ENCODE results near the gene MGMT.

Gene MGMT

DNA sequence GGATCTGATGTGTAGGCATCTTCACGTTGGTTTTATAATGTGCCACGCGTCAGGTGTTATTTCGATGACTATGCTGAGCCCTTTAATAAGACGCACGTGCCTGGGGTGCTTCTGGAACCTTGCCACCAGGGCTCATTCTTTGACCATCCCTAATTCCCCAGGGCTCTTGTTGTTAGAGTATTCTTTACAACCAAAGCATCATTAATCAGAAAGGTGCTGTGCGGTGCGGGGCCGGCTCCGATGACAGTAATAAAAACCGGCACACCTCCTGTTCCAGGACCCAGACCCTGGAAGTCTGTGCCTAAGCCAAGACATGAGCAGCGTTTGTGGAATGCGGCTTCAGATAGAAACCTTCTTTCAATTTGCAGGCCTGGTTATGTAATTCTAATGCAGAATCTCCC lies 58.4 kb downstream of the MGMT start:
- Histone ChIP-seq H3K4me3 (ENCODE audit: low read length) (no peak overlapping the region), H3K4me2 (ENCODE audit: low read depth, low read length) (no peak overlapping the region)

GRCh38 chr10:129526943-129527342 lies 59.9 kb downstream of the MGMT start:
- Histone ChIP-seq H3F3A (ENCODE audit: insufficient read depth, low read length) (no peaks in the 10 kb centered on the region), H3K4me1 (ENCODE audit: low read length) (no peaks in the 10 kb centered on the region), H3K79me2 (ENCODE audit: low read length) (no peaks in the 10 kb centered on the region), H3K27me3 (replicated peaks; ENCODE audit: insufficient read depth, low read length) (no peaks in the 10 kb centered on the region), H3K4me2 (ENCODE audit: low read depth, low read length) (no peak overlapping the region), H3K9me2 (replicated peaks; ENCODE audit: insufficient read depth, low read length) (no peaks in the 10 kb centered on the region), H3K4me3 (ENCODE audit: low read length) (no peak overlapping the region), H3K27ac (ENCODE audit: low read length) (no peak overlapping the region), H3K9me3 (replicated peaks; ENCODE audit: insufficient read depth, low read length) (no peaks in the 10 kb centered on the region), H4K20me1 (ENCODE audit: insufficient read depth, low read length) (no peaks in the 10 kb centered on the region), H2AFZ (ENCODE audit: low read length) (no peak overlapping the region), H3K36me3 (replicated peaks; ENCODE audit: insufficient read depth, low read length) (no peaks in the 10 kb centered on the region), H3K9ac (ENCODE audit: low read length) (no peak overlapping the region)
- no peak for DNase-seq
- TF ChIP-seq EZH2phosphoT487 (IDR thresholded peaks at IDR 0.05; ENCODE audit: low read length) (no peak), EZH2 (optimal IDR thresholded peaks at IDR 0.05; ENCODE audit: low read depth, low read length) (no peak)
- TF ChIP-seq, protein P1, sequence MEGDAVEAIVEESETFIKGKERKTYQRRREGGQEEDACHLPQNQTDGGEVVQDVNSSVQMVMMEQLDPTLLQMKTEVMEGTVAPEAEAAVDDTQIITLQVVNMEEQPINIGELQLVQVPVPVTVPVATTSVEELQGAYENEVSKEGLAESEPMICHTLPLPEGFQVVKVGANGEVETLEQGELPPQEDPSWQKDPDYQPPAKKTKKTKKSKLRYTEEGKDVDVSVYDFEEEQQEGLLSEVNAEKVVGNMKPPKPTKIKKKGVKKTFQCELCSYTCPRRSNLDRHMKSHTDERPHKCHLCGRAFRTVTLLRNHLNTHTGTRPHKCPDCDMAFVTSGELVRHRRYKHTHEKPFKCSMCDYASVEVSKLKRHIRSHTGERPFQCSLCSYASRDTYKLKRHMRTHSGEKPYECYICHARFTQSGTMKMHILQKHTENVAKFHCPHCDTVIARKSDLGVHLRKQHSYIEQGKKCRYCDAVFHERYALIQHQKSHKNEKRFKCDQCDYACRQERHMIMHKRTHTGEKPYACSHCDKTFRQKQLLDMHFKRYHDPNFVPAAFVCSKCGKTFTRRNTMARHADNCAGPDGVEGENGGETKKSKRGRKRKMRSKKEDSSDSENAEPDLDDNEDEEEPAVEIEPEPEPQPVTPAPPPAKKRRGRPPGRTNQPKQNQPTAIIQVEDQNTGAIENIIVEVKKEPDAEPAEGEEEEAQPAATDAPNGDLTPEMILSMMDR (IDR thresholded peaks at IDR 0.05; ENCODE audit: low read length): no peak

More for the DNA sequence above, 58.4 kb downstream of the MGMT start:
- Histone ChIP-seq H3K36me3 (replicated peaks; ENCODE audit: insufficient read depth, low read length) (no peaks in the 10 kb centered on the region), H3F3A (ENCODE audit: insufficient read depth, low read length) (no peaks in the 10 kb centered on the region), H3K79me2 (ENCODE audit: low read length) (no peaks in the 10 kb centered on the region), H3K9me3 (replicated peaks; ENCODE audit: insufficient read depth, low read length) (no peaks in the 10 kb centered on the region), H3K4me1 (ENCODE audit: low read length) (no peaks in the 10 kb centered on the region), H3K9me2 (replicated peaks; ENCODE audit: insufficient read depth, low read length) (no peaks in the 10 kb centered on the region), H3K27ac (ENCODE audit: low read length) (no peak overlapping the region), H2AFZ (ENCODE audit: low read length) (no peak overlapping the region), H4K20me1 (ENCODE audit: insufficient read depth, low read length) (no peaks in the 10 kb centered on the region), H3K9ac (ENCODE audit: low read length) (no peak overlapping the region), H3K27me3 (replicated peaks; ENCODE audit: insufficient read depth, low read length) (no peaks in the 10 kb centered on the region)
- no peak for DNase-seq
- TF ChIP-seq EZH2 (optimal IDR thresholded peaks at IDR 0.05; ENCODE audit: low read depth, low read length): no peak
- TF ChIP-seq, protein P1 (IDR thresholded peaks at IDR 0.05; ENCODE audit: low read length): no peak
- TF ChIP-seq EZH2phosphoT487 (IDR thresholded peaks at IDR 0.05; ENCODE audit: low read length): no peak

- H3K36me3 ChIP-seq (replicated peaks; ENCODE audit: insufficient read depth, low read length): no peaks in the 10 kb centered on the region
- H2AFZ ChIP-seq (ENCODE audit: low read length): no peak overlapping the region
- no peak overlapping the region for H3K4me2 ChIP-seq (ENCODE audit: low read depth, low read length)
- H4K20me1 ChIP-seq (ENCODE audit: insufficient read depth, low read length): no peaks in the 10 kb centered on the region
- H3K4me1 ChIP-seq (ENCODE audit: low read length): no peaks in the 10 kb centered on the region
- H3K9ac ChIP-seq (ENCODE audit: low read length): no peak overlapping the region
- no peaks in the 10 kb centered on the region for H3F3A ChIP-seq (ENCODE audit: insufficient read depth, low read length)
- H3K9me3 ChIP-seq (replicated peaks; ENCODE audit: insufficient read depth, low read length): no peaks in the 10 kb centered on the region
- TF ChIP-seq EZH2 (optimal IDR thresholded peaks at IDR 0.05; ENCODE audit: low read depth, low read length) (no peak), EZH2phosphoT487 (IDR thresholded peaks at IDR 0.05; ENCODE audit: low read length) (no peak)
- TF ChIP-seq, protein P1 (IDR thresholded peaks at IDR 0.05; ENCODE audit: low read length): no peak
- no peak overlapping the region for H3K27ac ChIP-seq (ENCODE audit: low read length)
- H3K27me3 ChIP-seq (replicated peaks; ENCODE audit: insufficient read depth, low read length): no peaks in the 10 kb centered on the region
- H3K79me2 ChIP-seq (ENCODE audit: low read length): no peaks in the 10 kb centered on the region
- no peak for DNase-seq
- H3K4me3 ChIP-seq (ENCODE audit: low read length): no peak overlapping the region
- H3K9me2 ChIP-seq (replicated peaks; ENCODE audit: insufficient read depth, low read length): no peaks in the 10 kb centered on the region
Measured at GRCh38 chr10:129528376-129528978, 61.4 kb downstream of the MGMT start.
